Natural killer cell treated with Interleukin-12 subunit alpha and Interleukin-12 subunit beta and Interleukin-15 and Interleukin-18, amount 100 ng/mL, for 72 hours (primary cell): ENCODE data around the gene NUBPL. TPM values are rescaled to one million over a fixed set of nuclear protein-coding genes. Genes with fewer than 3 reads are reported as not detected.
"Not testable (repeated sequence)": the region's sequence is repeated elsewhere in the genome, so short reads cannot be mapped to it uniquely, and the experiment has no call there.

ENCODE experiments used
- ATAC-seq, 2 donors: fragments of 150-1000 bp; cut with Tn5 transposase in 1 of 2; sonication (Bioruptor Pico), chemical (Tn5 transposase) in 1 of 2; 2 replicates each; pipeline ENCODE4 v1.10.0; 2021
- DNase-seq: peaks from one replicate; pipeline ENCODE4 v3.0.0; 2022; ENCODE audit warnings: low spot score
- H3K27ac Mint-ChIP-seq, 2 donors: 1 replicate in 1 of 2; 2 replicates in 1 of 2; pipeline ENCODE4 v1.8.0; 2022; ENCODE audit warnings: mixed read lengths in 2 of 2, mild to moderate bottlenecking in 1 of 2, moderate library complexity in 1 of 2
- H3K27me3 Mint-ChIP-seq, 2 donors: 1 replicate in 1 of 2; 2 replicates in 1 of 2; pipeline ENCODE4 v1.8.0; 2022; ENCODE audit warnings: mixed read lengths in 2 of 2
- H3K36me3 Mint-ChIP-seq: one replicate; pipeline ENCODE4 v1.8.0; 2022; ENCODE audit warnings: mixed read lengths
- H3K4me1 Mint-ChIP-seq, 2 donors: 1 replicate in 1 of 2; 2 replicates in 1 of 2; pipeline ENCODE4 v1.8.0; 2022; ENCODE audit warnings: low read depth in 2 of 2, mixed read lengths in 2 of 2, mild to moderate bottlenecking in 1 of 2
- H3K4me3 Mint-ChIP-seq: one replicate; pipeline ENCODE4 v1.8.0; 2022; ENCODE audit warnings: mixed read lengths
- H3K9me3 Mint-ChIP-seq: 2 replicates; pipeline ENCODE4 v1.8.0; 2022; ENCODE audit warnings: mixed read lengths
- total RNA-seq, 2 donors: library from RNA; stranded (reverse); gene quantifications; one replicate each; pipeline ENCODE4 v1.2.3, GENCODE V29; 2022

Gene NUBPL
- total RNA-seq, 2 donors from 2014 or later, result 9.0 to 12.3 TPM

DNA sequence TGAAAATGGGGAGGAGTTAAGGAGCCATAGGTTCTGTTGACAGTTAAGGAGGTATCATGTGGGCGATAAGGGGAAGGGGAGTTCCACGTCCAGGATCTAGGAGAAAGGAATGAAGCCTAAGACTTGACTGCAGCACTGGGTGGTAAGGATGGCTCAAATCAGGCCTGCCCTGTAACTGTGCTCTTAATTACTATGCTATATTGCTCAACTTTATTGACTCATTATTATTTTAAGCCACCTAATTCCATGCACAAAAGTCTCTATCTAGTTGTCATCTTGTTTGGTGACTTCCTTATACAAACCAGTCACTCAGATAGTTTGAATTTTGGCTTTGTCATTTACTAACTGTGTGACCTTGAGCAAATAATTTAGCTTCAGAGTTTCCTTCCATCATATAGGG is 273.8 kb downstream of the NUBPL start:
- no peaks in the 10 kb centered on the region for H3K4me1 Mint-ChIP-seq
- H3K9me3 Mint-ChIP-seq, result peaks cover 5% of the 10 kb centered on the region
- no peak overlapping the region for H3K27ac Mint-ChIP-seq
- ATAC-seq (no peak), DNase-seq (no peak)
- H3K36me3 Mint-ChIP-seq, result peaks cover 6% of the 10 kb centered on the region
- no peak overlapping the region for H3K4me3 Mint-ChIP-seq
- no peaks in the 10 kb centered on the region for H3K27me3 Mint-ChIP-seq

- Mint-ChIP-seq H3K9me3 (peaks cover 6% of the 10 kb centered on the region), H3K4me1 (no peaks in the 10 kb centered on the region), H3K27ac (no peak overlapping the region), H3K27me3 (no peaks in the 10 kb centered on the region), H3K36me3 (no peaks in the 10 kb centered on the region), H3K4me3 (no peak overlapping the region)
- DNase-seq (no peak), ATAC-seq (no peak)
Observed at GRCh38 chr14:31837031-31837430, 275.8 kb downstream of the NUBPL start.

DNA sequence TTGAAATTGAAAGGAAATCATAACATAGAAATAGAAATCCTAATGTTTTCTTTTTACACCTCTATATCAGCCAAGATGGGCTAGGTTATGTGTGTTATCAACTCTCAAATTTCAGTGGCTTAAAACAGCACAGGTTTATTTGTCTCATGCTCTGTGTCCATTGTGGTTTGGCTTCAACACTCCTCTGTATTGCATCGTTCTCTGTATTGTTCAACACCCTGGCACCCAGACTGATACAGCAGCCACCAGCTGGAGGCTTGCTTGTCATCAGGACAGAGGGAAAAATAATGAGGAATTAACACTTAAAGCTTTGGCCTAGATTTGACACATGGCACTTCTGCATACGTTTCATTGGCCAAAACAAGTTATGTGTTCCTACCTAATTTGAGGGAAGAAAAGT is 281.7 kb downstream of the NUBPL start:
- H3K4me1 Mint-ChIP-seq, result no peaks in the 10 kb centered on the region
- ATAC-seq, result no peak
- H3K27ac Mint-ChIP-seq, result no peak overlapping the region
- no peaks in the 10 kb centered on the region for H3K27me3 Mint-ChIP-seq
- H3K9me3 Mint-ChIP-seq, result peaks cover 3% of the 10 kb centered on the region
- H3K36me3 Mint-ChIP-seq, result no peaks in the 10 kb centered on the region
- DNase-seq, result no peak
- no peak overlapping the region for H3K4me3 Mint-ChIP-seq

GRCh38 chr14:31843361-31844091 is 282.3 kb downstream of the NUBPL start:
- ATAC-seq, result no peak
- H3K4me3 Mint-ChIP-seq, result no peak overlapping the region
- H3K36me3 Mint-ChIP-seq, result no peaks in the 10 kb centered on the region
- no peak for DNase-seq
- peaks cover 3% of the 10 kb centered on the region for H3K9me3 Mint-ChIP-seq
- H3K27ac Mint-ChIP-seq, result no peak overlapping the region
- no peaks in the 10 kb centered on the region for H3K4me1 Mint-ChIP-seq
- no peaks in the 10 kb centered on the region for H3K27me3 Mint-ChIP-seq

GRCh38 chr14:31854508-31855075 is 293.4 kb downstream of the NUBPL start:
- Mint-ChIP-seq H3K27me3 (no peaks in the 10 kb centered on the region), H3K27ac (no peak overlapping the region), H3K9me3 (peaks cover 6% of the 10 kb centered on the region), H3K36me3 (peaks cover 6% of the 10 kb centered on the region), H3K4me1 (no peaks in the 10 kb centered on the region), H3K4me3 (no peak overlapping the region)
- no peak for ATAC-seq
- DNase-seq, result no peak

DNA sequence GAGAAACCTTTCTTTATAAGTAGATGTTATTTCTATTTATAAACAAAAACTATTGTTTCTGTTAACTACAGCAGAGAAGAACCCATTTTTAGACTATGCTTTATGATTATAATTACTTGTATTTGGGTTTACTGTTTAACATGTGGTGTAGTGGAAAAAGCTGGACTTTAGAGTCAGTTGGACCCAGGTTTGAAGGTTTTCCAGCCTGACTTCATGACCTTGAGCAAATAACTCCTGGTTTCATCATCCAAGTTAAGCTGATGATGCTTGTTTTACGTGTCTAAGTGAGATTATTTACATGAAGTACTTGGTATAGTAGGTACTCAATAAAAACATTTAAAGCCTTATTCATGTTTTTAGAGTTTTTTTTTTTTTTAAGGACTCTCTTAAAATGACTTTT is 294.1 kb downstream of the NUBPL start:
- no peak for DNase-seq
- H3K4me1 Mint-ChIP-seq, result no peaks in the 10 kb centered on the region
- H3K36me3 Mint-ChIP-seq, result peaks cover 6% of the 10 kb centered on the region

DNA sequence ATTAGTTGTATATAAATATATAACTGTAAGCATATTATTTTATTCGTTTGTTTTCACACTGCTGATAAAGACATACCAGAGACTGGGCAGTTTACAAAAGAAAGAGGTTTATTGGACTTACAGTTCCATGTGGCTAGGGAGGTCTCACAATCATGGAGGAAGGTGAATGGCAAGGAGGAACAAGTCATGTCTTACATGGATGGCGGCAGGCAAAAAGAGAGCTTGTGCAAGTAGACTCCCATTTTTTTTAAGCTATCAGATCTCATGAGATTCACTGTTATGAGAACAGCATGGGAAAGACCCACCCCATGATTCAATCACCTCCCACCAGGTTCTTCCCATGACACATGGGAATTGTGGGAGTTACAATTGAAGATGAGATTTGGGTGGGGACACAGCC is 294.8 kb downstream of the NUBPL start:
- DNase-seq, ATAC-seq, H3K9me3 Mint-ChIP-seq, H3K4me1 Mint-ChIP-seq, H3K36me3 Mint-ChIP-seq, H3K27me3 Mint-ChIP-seq, H3K4me3 Mint-ChIP-seq, H3K27ac Mint-ChIP-seq: not testable (repeated sequence)

More for the DNA sequence above, 294.1 kb downstream of the NUBPL start:
- Mint-ChIP-seq H3K27me3 (no peaks in the 10 kb centered on the region), H3K4me3 (no peak overlapping the region), H3K27ac (no peak overlapping the region), H3K9me3 (peaks cover 6% of the 10 kb centered on the region)
- no peak for ATAC-seq

- no peaks in the 10 kb centered on the region for H3K27me3 Mint-ChIP-seq
- H3K4me1 Mint-ChIP-seq, result no peaks in the 10 kb centered on the region
- ATAC-seq (no peak), DNase-seq (no peak)
- H3K27ac Mint-ChIP-seq, result no peak overlapping the region
- H3K4me3 Mint-ChIP-seq, result no peak overlapping the region
- peaks cover 11% of the 10 kb centered on the region for H3K9me3 Mint-ChIP-seq
- peaks cover 18% of the 10 kb centered on the region for H3K36me3 Mint-ChIP-seq
Observed at GRCh38 chr14:31858868-31859267, 297.7 kb downstream of the NUBPL start.

DNA sequence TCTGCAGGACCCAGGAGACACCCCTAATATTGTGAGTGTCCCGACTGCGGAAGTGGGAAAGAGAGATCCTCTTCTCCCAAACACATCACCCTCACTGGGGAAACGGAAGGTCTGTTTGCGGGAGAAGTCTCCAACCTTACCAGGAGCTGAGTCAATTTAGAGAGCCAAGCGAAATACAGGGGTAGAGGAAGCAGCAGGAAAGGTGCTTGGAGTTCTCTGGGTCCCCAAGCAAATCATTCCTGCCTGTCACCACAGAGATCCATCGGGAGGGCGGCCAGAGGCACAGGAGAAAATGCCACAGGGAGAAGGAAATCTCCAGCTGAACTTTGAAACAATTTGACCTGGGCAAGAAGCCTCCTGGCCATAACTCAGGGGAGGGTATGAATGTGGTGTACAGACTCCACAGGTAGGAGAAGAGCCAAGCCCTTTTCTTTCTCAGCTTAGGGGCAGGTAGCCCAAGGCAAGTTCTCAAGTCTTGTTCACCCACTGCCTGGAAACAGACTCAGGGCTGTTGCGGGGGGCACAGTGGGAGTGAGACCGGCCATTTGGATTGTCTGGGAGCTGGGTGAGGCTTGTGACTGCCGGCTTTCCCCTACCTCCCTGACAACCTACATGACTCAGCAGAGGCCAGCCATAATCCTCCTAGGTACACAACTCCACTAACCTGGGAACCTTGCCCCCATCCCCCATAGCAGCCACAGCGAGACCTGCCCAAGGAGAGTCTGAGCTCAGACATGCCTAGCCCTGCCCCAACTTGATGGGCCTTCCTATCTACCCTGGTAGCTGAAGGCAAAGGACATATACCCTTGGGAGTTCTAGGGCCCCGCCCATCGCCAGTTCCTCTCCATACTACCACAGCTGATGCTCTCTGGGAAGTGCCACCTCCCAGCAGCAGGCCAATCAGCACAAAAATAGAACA is 304.0 kb downstream of the NUBPL start:
- DNase-seq (no peak), ATAC-seq (no peak)
- Mint-ChIP-seq H3K4me1 (peaks cover 0 to 6% of the 10 kb centered on the region in 2 donors), H3K27me3 (no peaks in the 10 kb centered on the region), H3K9me3 (peaks cover 37% of the 10 kb centered on the region), H3K4me3 (no peak overlapping the region), H3K27ac (no peak overlapping the region), H3K36me3 (peaks cover 48% of the 10 kb centered on the region)

DNA sequence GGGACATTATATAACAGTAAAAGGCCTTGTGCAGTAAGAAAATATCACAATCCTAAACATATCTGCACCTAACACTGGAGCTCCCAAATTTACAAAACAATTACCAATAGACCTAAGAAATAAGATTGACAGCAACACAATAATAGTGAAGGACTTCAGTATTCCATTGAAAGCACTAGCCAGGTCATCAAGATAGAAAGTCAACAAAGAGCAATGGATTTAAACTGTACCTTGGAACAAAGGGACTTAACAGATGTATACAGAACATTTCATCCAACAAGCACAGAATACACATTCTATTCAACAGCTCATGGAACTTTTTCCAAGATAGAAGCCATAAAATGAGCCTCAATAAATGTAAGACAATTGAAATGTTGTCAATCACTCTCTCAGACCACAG is 306.4 kb downstream of the NUBPL start:
- Mint-ChIP-seq H3K9me3 (peaks cover 37% of the 10 kb centered on the region), H3K4me1 (peaks cover 0 to 6% of the 10 kb centered on the region in 2 donors), H3K4me3 (no peak overlapping the region), H3K27ac (no peak overlapping the region), H3K36me3 (peaks cover 38% of the 10 kb centered on the region), H3K27me3 (no peaks in the 10 kb centered on the region)
- ATAC-seq (no peak), DNase-seq (no peak)

- H3K4me3 Mint-ChIP-seq, H3K27ac Mint-ChIP-seq, ATAC-seq, H3K27me3 Mint-ChIP-seq, H3K4me1 Mint-ChIP-seq, DNase-seq: not testable (repeated sequence)
- Mint-ChIP-seq H3K36me3 (peaks cover 37% of the 10 kb centered on the region), H3K9me3 (peaks cover 37% of the 10 kb centered on the region)
Observed at GRCh38 chr14:31868096-31868495, 306.9 kb downstream of the NUBPL start.

DNA sequence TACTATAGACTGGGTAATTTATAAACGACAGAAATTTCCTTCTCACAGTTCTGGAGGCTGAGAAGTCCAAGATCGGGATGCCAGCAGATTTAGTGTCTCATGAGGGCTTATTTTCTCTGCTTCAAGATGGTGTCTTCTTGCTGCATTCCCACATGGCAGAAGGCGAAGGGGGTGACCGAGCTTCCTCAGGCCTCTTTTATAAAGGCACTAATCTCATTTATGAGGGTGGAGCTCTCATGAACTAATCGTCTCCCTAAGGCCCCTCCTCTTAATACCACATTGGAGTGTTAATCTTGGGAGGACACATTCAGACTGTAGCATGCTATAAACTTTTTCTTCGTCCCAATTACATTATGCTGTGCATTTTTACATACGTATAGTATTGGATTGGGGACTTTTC is 315.5 kb downstream of the NUBPL start:
- peaks cover 0 to under 1% of the 10 kb centered on the region in 2 donors for H3K27me3 Mint-ChIP-seq
- H3K36me3 Mint-ChIP-seq, result no peaks in the 10 kb centered on the region
- H3K9me3 Mint-ChIP-seq, result peaks cover 3% of the 10 kb centered on the region
- H3K4me3 Mint-ChIP-seq, result no peak overlapping the region
- H3K4me1 Mint-ChIP-seq, result no peaks in the 10 kb centered on the region
- DNase-seq, result no peak
- H3K27ac Mint-ChIP-seq, result no peak overlapping the region
- no peak for ATAC-seq

- Mint-ChIP-seq H3K36me3 (no peaks in the 10 kb centered on the region), H3K4me1 (no peaks in the 10 kb centered on the region), H3K27me3 (peaks cover 0 to 6% of the 10 kb centered on the region in 2 donors), H3K27ac (no peak overlapping the region), H3K9me3 (peaks cover 9% of the 10 kb centered on the region), H3K4me3 (no peak overlapping the region)
- DNase-seq, result no peak
- no peak for ATAC-seq
Observed at GRCh38 chr14:31877255-31877798, 316.1 kb downstream of the NUBPL start.
